Measurements from ENCODE around the gene RPRD2. TPM values are rescaled to one million over a fixed set of nuclear protein-coding genes. Genes with fewer than 3 reads are reported as not detected.

Gene RPRD2
- total RNA-seq, 1 donor from 2014 or later = 26.9 TPM

GRCh38 chr1:150486966-150487762 lies 123.2 kb downstream of the RPRD2 start, which contains the start of gene TARS2:
Gene TARS2, plus strand, starts transcription at chr1:150487419. Its CDS starts 32 bp downstream, at chr1:150487451.
- peak; percentile 93 for DNase-seq
- TF ChIP-seq CTCF (IDR thresholded peaks at IDR 0.05; ENCODE audit: partially characterized antibody, unreplicated experiment) = peak; percentile 66
- H3K27ac Mint-ChIP-seq (ENCODE audit: unreplicated experiment) = peak within 1 kb of the TSS; percentile 92
- peak within 1 kb of the TSS; percentile 98 for H3K4me3 Mint-ChIP-seq (ENCODE audit: unreplicated experiment)
- H3K9me3 Mint-ChIP-seq (ENCODE audit: unreplicated experiment) = peaks cover 3% of the 10 kb centered on the region
- peaks cover 3% of the 10 kb centered on the region for H3K27me3 Mint-ChIP-seq (ENCODE audit: unreplicated experiment)
- peaks cover 4% of the 10 kb centered on the region for H3K36me3 Mint-ChIP-seq (ENCODE audit: unreplicated experiment)
- peaks cover 2% of the 10 kb centered on the region for H3K4me1 Mint-ChIP-seq (ENCODE audit: low read depth, unreplicated experiment)

GRCh38 chr1:150487763-150488115 lies 123.8 kb downstream of the RPRD2 start:
- Mint-ChIP-seq H3K36me3 (ENCODE audit: unreplicated experiment) (peaks cover 4% of the 10 kb centered on the region), H3K27ac (ENCODE audit: unreplicated experiment) (peak overlapping the region; percentile 92), H3K9me3 (ENCODE audit: unreplicated experiment) (peaks cover 3% of the 10 kb centered on the region), H3K4me1 (ENCODE audit: low read depth, unreplicated experiment) (peaks cover 2% of the 10 kb centered on the region), H3K4me3 (ENCODE audit: unreplicated experiment) (peak overlapping the region; percentile 98), H3K27me3 (ENCODE audit: unreplicated experiment) (peaks cover 3% of the 10 kb centered on the region)
- no peak for DNase-seq
- no peak for TF ChIP-seq CTCF (IDR thresholded peaks at IDR 0.05; ENCODE audit: partially characterized antibody, unreplicated experiment)

- H3K9me3 Mint-ChIP-seq (ENCODE audit: unreplicated experiment) = peaks cover 4% of the 10 kb centered on the region
- no peaks in the 10 kb centered on the region for H3K27me3 Mint-ChIP-seq (ENCODE audit: unreplicated experiment)
These were observed 129.2 kb downstream of the RPRD2 start for GRCh38 chr1:150493175-150493574.

GRCh38 chr1:150498342-150498741 lies 134.4 kb downstream of the RPRD2 start:
- H3K27me3 Mint-ChIP-seq (ENCODE audit: unreplicated experiment) = no peaks in the 10 kb centered on the region
- no peak for DNase-seq

More at GRCh38 chr1:150493175-150493574, 129.2 kb downstream of the RPRD2 start:
- no peak for TF ChIP-seq CTCF (IDR thresholded peaks at IDR 0.05; ENCODE audit: partially characterized antibody, unreplicated experiment)
- no peak overlapping the region for H3K27ac Mint-ChIP-seq (ENCODE audit: unreplicated experiment)
- H3K4me3 Mint-ChIP-seq (ENCODE audit: unreplicated experiment) = no peak overlapping the region
- no peak for DNase-seq
- H3K4me1 Mint-ChIP-seq (ENCODE audit: low read depth, unreplicated experiment) = no peaks in the 10 kb centered on the region
- peaks cover 4% of the 10 kb centered on the region for H3K36me3 Mint-ChIP-seq (ENCODE audit: unreplicated experiment)

More at GRCh38 chr1:150498342-150498741, 134.4 kb downstream of the RPRD2 start:
- Mint-ChIP-seq H3K4me1 (ENCODE audit: low read depth, unreplicated experiment) (no peaks in the 10 kb centered on the region), H3K27ac (ENCODE audit: unreplicated experiment) (no peak overlapping the region), H3K4me3 (ENCODE audit: unreplicated experiment) (no peak overlapping the region), H3K9me3 (ENCODE audit: unreplicated experiment) (peaks cover 2% of the 10 kb centered on the region), H3K36me3 (ENCODE audit: unreplicated experiment) (peaks cover 4% of the 10 kb centered on the region)
- no peak for TF ChIP-seq CTCF (IDR thresholded peaks at IDR 0.05; ENCODE audit: partially characterized antibody, unreplicated experiment)
